ENCODE measurements around the gene NKD1. TPM values are rescaled to one million over a fixed set of nuclear protein-coding genes. Genes with fewer than 3 reads are reported as not detected.

The NKD1 gene
- under 0.01 TPM in 1 of 2 replicates, not detected in the other for total RNA-seq

GRCh38 chr16:50548125-50548908 is at the start of gene NKD1:
Gene NKD1 (plus strand): TSS chr16:50548396. CDS start chr16:50548554, 158 bp downstream.

GRCh38 chr16:50681021-50681885 is 133.1 kb downstream of the NKD1 start, which contains the start of gene SNX20:
Gene SNX20 (minus strand): TSS chr16:50681312. CDS start chr16:50677526, 3,786 bp downstream.

DNA sequence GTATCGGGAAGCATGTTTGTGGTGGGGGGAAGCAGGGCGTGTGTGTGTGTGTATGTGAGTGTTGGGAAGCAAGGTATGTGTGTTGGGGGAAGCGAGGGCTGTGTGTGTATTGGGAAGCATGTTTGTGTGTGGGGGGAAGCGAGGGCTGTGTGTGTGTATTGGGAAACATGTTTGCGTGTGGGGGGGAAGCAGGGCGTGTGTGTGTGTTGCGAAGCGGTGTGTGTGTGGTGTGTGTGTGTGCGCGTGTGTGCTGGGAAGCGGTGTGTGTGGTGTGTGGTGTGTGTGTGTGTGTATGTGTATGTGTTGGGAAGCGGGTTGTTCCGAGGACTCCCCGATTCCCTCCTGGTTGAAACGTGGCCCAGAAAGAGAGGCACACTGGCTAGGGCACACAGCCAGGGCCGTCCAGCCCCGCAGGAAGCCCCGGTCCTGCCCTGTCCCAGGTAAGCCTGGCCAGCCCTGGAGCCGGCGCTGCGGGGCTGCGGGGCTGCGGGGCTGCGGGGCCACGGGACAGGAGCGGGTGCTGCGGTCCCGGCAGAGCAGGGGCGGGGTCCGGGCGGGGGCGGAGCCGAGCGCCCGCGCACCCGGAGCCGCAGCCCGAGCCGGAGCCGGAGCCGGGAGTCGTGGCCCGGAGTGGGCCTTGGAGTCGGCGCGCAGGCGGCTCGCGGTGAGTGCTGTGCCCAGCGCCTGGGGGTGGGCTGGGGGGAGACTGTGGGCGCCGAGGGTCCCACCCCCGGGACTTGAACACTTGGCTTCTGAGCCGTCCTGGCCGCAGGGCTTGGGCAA is 145.0 kb downstream of the NKD1 start, which contains the start of gene NOD2:
Gene NOD2, plus strand, starts transcription at position 608 of the 783 bp plus-strand sequence. CDS start 5,890 bp downstream, outside the sequence.

Other genes starting within 250 kb of the NKD1 start
- 34.8 and 48.6 TPM in 2 replicates for gene BRD7, start 179.4 kb upstream of the NKD1 start, total RNA-seq
- 0.09 and 0.11 TPM in 2 replicates for gene SNX20, start 132.9 kb downstream of the NKD1 start, total RNA-seq
- 0.33 and 0.34 TPM in 2 replicates for gene NOD2, start 145.2 kb downstream of the NKD1 start, total RNA-seq
- gene CYLD, start 193.7 kb downstream of the NKD1 start, total RNA-seq: 31.2 and 32.9 TPM in 2 replicates